ENCODE measurements around the gene ARL9. TPM values are rescaled to one million over a fixed set of nuclear protein-coding genes. Genes with fewer than 3 reads are reported as not detected.
"Not testable (repeated sequence)": the region's sequence is repeated elsewhere in the genome, so short reads cannot be mapped to it uniquely, and the experiment has no call there.

Gene ARL9
- total RNA-seq, 1 donor from 2014 or later: 0.57 TPM

GRCh38 chr4:56465599-56466295, 39.8 kb upstream of the ARL9 start:
- peaks cover 43% of the 10 kb centered on the region for H3K4me1 Mint-ChIP-seq (ENCODE audit: low read depth)
- peak overlapping the region; percentile 96 for H3K27ac Mint-ChIP-seq (ENCODE audit: unreplicated experiment)
- DNase-seq (ENCODE audit: low spot score): no peak
- no peaks in the 10 kb centered on the region for H3K9me3 Mint-ChIP-seq (ENCODE audit: low read depth)
- peak overlapping the region; percentile 93 for H3K4me3 Mint-ChIP-seq (ENCODE audit: unreplicated experiment)
- no peak for TF ChIP-seq CTCF (IDR thresholded peaks at IDR 0.05)
- no peaks in the 10 kb centered on the region for H3K27me3 Mint-ChIP-seq (ENCODE audit: low read depth)
- peaks cover 6% of the 10 kb centered on the region for H3K36me3 Mint-ChIP-seq (ENCODE audit: low read depth)

GRCh38 chr4:56466296-56466761, 39.3 kb upstream of the ARL9 start:
- Mint-ChIP-seq H3K4me3 (ENCODE audit: unreplicated experiment) (peak overlapping the region; percentile 93), H3K4me1 (ENCODE audit: low read depth) (peaks cover 43% of the 10 kb centered on the region), H3K27ac (ENCODE audit: unreplicated experiment) (peak overlapping the region; percentile 96)
- DNase-seq (ENCODE audit: low spot score); H3K9me3 Mint-ChIP-seq (ENCODE audit: low read depth); H3K27me3 Mint-ChIP-seq (ENCODE audit: low read depth); H3K36me3 Mint-ChIP-seq (ENCODE audit: low read depth): not testable (repeated sequence)

- TF ChIP-seq CTCF (IDR thresholded peaks at IDR 0.05): peak; percentile 7
- Mint-ChIP-seq H3K27me3 (ENCODE audit: low read depth) (no peaks in the 10 kb centered on the region), H3K9me3 (ENCODE audit: low read depth) (no peaks in the 10 kb centered on the region), H3K27ac (ENCODE audit: unreplicated experiment) (peak overlapping the region; percentile 96), H3K36me3 (ENCODE audit: low read depth) (peaks cover 10% of the 10 kb centered on the region), H3K4me3 (ENCODE audit: unreplicated experiment) (peak overlapping the region; percentile 93), H3K4me1 (ENCODE audit: low read depth) (peaks cover 43% of the 10 kb centered on the region)
- DNase-seq (ENCODE audit: low spot score): no peak
Measured at GRCh38 chr4:56466910-56467283, 38.7 kb upstream of the ARL9 start.

GRCh38 chr4:56467284-56468096, 38.1 kb upstream of the ARL9 start, which contains the start of gene SRP72:
TSS of gene SRP72 (plus strand) at chr4:56467617. CDS start at chr4:56467636, 19 bp downstream.
- Mint-ChIP-seq H3K27ac (ENCODE audit: unreplicated experiment) (peak within 1 kb of the TSS; percentile 96), H3K9me3 (ENCODE audit: low read depth) (no peaks in the 10 kb centered on the region), H3K4me1 (ENCODE audit: low read depth) (peaks cover 43% of the 10 kb centered on the region), H3K27me3 (ENCODE audit: low read depth) (no peaks in the 10 kb centered on the region), H3K36me3 (ENCODE audit: low read depth) (peaks cover 9% of the 10 kb centered on the region), H3K4me3 (ENCODE audit: unreplicated experiment) (peak within 1 kb of the TSS; percentile 93)
- TF ChIP-seq CTCF (IDR thresholded peaks at IDR 0.05): peak; percentile 6
- peak; percentile 95 for DNase-seq (ENCODE audit: low spot score)

- peaks cover 14% of the 10 kb centered on the region for H3K36me3 Mint-ChIP-seq (ENCODE audit: low read depth)
- peaks cover 43% of the 10 kb centered on the region for H3K4me1 Mint-ChIP-seq (ENCODE audit: low read depth)
- no peaks in the 10 kb centered on the region for H3K9me3 Mint-ChIP-seq (ENCODE audit: low read depth)
- peak overlapping the region; percentile 80 for H3K27ac Mint-ChIP-seq (ENCODE audit: unreplicated experiment)
- H3K27me3 Mint-ChIP-seq (ENCODE audit: low read depth): no peaks in the 10 kb centered on the region
- no peak for DNase-seq (ENCODE audit: low spot score)
- no peak for TF ChIP-seq CTCF (IDR thresholded peaks at IDR 0.05)
- H3K4me3 Mint-ChIP-seq (ENCODE audit: unreplicated experiment): peak overlapping the region; percentile 93
Measured at GRCh38 chr4:56468097-56468422, 37.5 kb upstream of the ARL9 start.

All from chondrocyte (in vitro differentiated cells).